Epithelial cell of esophagus (primary cell): ENCODE results near the gene UBE2C.

Experiments
- DNase-seq: peaks from one replicate; pipeline ENCODE4 v3.0.0; 2010; ENCODE audit warnings: low read depth
- H3K4me3 ChIP-seq: 2 replicates; pipeline ENCODE4 v1.5.1; 2011; ENCODE audit warnings: mild to moderate bottlenecking, low read length, control low read depth
- TF ChIP-seq, protein P1 (sequence below): IDR thresholded peaks from 2 replicates; pipeline ENCODE4 v1.5.1; 2011; ENCODE audit warnings: low read depth, mild to moderate bottlenecking, low read length, control low read depth, inconsistent platforms; ENCODE audit not compliant: insufficient read depth; ENCODE audit errors: missing control alignments

The UBE2C gene

DNA sequence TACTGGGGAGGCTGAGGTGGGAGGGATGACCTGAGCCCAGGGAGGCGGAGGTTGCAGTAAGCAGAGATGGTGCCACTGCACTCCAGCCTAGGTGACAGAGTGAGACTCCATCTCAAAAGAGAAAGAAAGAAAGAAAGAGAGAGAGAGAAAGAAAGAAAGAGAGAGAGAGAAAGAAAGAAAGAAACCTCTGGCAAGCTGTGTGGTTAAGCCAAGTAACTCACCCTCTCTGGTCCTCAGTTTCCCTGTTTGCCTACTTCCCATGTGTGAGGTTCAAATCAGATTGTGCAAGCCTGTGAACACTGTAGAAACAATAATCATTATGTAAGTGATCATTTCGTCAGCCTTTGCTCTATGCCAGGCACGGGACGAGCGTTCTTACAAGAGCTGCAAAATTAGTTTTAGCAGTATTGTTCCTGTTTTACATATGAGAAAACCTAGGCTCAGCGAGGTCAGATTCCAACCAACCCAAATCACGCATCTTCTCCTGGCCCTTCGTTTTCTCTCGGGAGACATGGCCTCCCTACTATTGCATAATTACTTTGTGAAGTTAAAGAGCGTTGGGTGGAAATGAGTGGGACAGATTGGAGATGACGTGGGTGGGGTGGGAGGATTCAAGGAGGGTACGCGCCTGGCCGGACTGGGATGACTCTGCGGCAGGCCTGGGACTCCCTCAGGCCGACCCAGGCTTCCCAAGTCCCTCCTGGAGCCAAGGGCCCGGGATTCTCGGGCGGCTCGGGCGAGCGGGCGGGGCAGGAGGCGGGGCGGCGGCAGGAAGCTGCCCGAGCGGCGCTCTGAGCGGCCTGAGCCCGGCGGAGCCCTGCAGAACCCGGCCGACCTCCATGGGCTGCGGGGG is 20.8 kb downstream of the UBE2C start, which contains the start of gene SNX21:
TSS of gene SNX21 (plus strand) at position 770 of the 853 bp plus-strand sequence. CDS start 121 bp downstream, outside the sequence.
- peak; percentile 80 for DNase-seq
- peak within 1 kb of the TSS; percentile 66 for H3K4me3 ChIP-seq
- TF ChIP-seq, protein P1, sequence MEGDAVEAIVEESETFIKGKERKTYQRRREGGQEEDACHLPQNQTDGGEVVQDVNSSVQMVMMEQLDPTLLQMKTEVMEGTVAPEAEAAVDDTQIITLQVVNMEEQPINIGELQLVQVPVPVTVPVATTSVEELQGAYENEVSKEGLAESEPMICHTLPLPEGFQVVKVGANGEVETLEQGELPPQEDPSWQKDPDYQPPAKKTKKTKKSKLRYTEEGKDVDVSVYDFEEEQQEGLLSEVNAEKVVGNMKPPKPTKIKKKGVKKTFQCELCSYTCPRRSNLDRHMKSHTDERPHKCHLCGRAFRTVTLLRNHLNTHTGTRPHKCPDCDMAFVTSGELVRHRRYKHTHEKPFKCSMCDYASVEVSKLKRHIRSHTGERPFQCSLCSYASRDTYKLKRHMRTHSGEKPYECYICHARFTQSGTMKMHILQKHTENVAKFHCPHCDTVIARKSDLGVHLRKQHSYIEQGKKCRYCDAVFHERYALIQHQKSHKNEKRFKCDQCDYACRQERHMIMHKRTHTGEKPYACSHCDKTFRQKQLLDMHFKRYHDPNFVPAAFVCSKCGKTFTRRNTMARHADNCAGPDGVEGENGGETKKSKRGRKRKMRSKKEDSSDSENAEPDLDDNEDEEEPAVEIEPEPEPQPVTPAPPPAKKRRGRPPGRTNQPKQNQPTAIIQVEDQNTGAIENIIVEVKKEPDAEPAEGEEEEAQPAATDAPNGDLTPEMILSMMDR, result no peak

DNA sequence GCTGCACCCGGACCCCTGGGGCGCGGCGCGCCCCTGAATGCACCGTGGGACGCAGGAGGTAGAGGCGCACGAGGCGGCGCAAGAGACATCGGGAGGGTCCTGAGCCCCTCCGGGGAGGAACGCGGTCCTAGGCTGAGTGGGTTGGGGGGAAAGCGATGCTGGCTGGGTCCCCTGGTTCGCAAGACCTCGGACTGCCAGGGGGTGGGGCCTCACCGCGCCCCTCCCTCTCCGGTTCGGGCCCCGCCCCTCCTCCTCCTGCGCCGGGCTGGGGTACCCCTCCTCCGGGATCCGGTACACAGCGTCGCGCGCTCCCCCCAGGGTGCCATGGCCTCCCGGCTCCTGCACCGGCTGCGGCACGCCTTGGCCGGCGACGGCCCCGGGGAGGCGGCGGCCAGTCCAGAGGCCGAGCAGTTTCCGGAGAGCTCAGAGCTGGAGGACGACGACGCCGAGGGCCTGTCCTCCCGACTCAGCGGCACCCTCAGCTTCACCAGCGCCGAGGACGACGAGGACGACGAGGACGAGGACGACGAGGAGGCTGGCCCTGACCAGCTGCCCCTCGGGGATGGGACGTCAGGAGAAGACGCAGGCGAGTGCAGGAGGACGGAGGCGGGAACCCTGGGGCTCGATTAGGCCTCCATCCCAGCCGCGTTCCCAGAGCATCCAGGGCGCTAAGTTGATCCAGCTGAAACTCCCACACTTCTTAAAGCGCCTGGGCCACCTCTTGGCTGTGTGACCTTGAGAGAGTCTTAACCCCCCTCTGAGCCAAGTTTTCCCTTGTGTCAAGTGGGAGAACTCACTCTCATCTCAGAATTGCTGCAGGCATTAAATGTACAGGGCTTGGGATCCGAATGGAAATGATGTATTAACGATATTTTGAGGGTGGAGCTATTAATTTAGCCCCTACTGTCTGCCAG is 21.7 kb downstream of the UBE2C start:
- DNase-seq, result peak; percentile 41
- H3K4me3 ChIP-seq, result peak overlapping the region; percentile 66
- TF ChIP-seq, protein P1, result no peak

DNA sequence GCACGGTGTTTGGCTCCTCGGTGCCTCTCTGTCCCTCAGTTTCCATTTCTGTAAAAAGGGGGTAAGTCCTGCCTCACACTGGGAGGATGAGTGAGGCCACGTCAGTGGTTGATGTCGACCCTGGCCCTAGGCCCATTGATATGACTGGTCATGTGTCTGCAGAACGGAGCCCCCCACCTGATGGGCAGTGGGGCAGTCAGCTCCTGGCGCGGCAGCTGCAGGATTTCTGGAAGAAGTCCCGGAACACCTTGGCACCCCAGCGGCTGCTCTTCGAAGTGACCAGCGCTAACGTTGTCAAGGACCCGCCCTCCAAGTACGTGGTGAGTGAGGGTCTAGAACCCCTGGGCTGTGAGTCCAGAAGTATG is 22.3 kb downstream of the UBE2C start:
- H3K4me3 ChIP-seq, result peak overlapping the region; percentile 66
- DNase-seq, result no peak
- TF ChIP-seq, protein P1, result no peak

DNA sequence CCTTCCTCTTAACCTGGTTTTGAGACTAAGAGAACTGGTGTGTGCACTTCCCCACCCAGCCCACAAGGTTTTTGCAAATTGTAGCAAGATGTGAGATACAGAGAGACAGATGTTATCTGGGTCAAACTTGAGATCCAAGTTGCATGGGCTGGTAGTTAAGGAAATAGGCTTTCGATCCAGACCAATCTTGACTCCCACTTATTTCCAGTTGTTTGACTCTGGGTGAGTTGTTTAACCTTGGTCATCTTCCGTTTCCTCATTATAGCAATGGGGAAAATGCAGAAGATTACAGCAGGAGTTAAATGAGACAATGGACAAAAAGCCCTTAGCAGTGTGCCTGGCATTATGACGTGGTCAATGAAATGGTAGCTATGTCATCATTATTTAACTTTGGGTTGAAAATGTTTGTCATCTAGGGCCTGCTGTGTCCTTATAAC is 22.9 kb downstream of the UBE2C start:
- H3K4me3 ChIP-seq, result no peak overlapping the region
- TF ChIP-seq, protein P1, result no peak
- DNase-seq, result no peak

DNA sequence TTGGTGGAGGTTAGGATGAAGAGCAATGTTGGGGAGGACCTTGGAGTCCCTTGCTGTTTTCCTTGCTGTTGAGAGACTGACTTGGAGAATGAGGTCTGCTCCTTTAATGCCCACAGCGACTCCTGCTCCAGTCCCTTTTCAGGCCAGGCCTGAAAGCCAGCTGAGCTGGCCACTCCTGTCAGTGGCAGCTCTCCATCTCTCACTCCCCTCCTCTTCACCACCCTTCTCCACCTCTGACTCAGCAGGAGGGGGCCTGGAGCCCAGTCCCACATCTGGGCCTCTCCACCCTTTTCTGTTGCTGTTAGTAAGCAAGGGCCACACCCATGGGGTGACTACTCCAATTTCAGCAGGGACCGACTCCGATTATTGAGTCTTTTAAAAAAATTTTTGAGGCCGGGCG is 23.4 kb downstream of the UBE2C start:
- peak; percentile 40 for DNase-seq
- TF ChIP-seq, protein P1, result no peak

DNA sequence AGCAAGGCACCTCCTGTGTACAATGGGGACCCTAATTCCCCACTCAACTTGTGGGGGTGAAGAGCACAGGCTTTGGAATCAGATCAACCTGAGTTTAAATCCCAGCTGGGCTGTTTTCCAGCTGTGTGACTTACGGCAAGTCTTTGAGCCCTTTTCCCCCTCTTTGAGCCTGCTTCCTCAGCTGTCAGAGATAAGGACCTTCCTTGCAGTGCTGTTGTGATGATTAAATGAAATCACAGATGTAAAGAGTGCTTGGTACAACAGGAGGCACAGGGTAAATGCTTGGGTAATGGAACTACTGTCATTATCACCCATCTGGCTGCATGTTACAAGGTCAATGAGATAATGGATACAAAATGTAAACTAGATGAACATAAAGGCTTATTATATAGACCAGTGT is 24.4 kb downstream of the UBE2C start:
- H3K4me3 ChIP-seq, result no peak overlapping the region
- no peak for DNase-seq
- TF ChIP-seq, protein P1, result no peak

More for the DNA sequence above, 23.4 kb downstream of the UBE2C start:
- H3K4me3 ChIP-seq, result no peak overlapping the region
